Stimulated activated CD4-positive, alpha-beta T cell treated with anti-CD3 and anti-CD28 coated beads, TNF-alpha, amount 100 ng/mL, for 48 hours (primary cell): Measurements from ENCODE around the gene AKR1E2.
"Not testable (repeated sequence)": the region's sequence is repeated elsewhere in the genome, so short reads cannot be mapped to it uniquely, and the experiment has no call there.

Source experiments
- DNase-seq, 3 donors: peaks; one replicate each; pipeline ENCODE4 v3.0.0-alpha.2; 2020; ENCODE audit warnings: low read depth in 3 of 3

The AKR1E2 gene

DNA sequence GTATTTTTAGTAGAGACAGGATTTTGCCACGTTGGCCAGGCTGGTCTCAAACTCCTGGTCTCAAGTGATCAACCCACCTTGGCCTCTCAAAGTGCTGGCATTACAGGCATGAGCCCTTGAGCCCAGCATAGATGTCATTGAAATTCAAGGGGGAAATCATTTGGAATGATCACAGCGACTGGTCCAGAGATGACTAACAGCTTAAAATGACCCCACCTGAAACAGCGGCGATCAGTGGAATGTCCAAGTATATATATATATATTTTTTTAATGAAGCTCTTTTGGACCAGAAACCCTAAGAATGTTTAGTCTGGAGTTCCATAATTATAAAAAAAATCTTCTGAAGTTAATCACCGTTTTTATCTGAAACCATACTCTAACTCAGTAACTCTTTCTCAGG is 12.5 kb upstream of the AKR1E2 start:
- DNase-seq: no peak

DNA sequence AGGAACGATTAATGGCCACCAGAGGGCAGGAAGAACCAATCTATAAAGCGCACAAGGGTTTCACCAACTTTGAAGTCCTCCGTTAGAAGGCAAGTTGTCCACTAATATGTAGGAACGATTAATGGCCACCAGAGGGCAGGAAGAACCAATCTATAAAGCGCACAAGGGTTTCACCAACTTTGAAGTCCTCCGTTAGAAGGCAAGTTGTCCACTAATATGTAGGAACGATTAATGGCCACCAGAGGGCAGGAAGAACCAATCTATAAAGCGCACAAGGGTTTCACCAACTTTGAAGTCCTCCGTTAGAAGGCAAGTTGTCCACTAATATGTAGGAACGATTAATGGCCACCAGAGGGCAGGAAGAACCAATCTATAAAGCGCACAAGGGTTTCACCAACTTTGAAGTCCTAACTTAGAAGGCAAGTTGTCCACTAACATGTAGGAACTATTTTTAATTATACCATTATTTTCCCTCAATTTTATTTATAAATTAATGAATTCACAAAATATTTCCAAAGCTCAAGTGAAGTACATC is 10.3 kb upstream of the AKR1E2 start:
- DNase-seq: not testable (repeated sequence)

DNA sequence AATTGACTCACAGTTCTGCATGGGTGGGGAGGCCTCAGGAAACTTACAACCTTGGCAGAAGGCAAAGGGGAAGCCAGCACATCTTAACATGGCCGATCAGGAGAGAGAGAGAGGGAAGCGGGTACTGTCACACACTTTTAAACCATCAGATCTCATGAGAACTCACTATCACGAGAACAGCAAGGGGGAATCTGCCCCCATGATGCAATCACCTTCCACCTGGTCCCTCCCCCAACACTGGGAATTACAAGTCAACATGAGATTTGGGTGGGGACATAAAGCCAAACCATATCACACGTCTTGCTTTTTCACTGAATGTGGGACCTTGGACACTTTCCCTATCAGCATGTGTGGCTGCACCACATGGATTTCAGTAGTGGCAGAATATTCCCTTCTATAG is 9.0 kb upstream of the AKR1E2 start:
- no peak for DNase-seq

DNA sequence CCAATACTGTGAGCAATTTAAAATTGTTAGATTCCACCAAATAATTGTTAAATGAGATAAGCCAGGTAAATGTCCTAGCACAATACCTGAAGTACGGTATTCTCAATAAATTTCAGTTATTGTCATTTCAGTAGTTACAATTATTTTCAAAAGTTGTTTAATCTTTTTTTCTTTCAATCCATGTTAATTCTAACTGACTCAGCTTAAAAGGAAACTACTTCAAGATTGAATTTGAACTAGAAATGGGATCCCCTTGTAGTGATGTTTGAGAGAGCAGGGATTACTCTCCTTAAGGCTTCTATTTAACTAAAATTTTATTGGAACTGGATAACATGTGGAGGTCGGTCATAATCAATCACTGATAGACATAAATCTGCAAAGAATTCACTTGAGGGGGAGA is 6.9 kb upstream of the AKR1E2 start:
- no peak for DNase-seq

DNA sequence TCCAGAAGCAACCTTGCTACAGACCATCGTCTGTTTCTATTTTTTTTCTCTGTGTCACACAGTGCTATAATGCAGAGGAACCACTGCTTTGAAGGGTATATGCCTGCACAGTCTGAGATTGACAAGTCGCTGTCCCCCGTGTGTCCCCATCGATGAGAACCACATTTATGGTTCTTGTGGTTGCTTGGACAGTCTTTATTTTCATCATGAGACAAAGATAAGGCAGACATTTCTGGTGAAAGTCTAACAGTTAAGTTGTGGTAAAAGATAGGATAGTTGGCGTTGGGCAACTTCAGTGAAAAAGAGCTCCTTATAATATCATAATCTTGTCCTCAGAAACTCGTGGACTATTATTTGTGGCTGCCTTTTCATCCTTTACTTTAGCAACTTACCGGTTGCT is 6.3 kb upstream of the AKR1E2 start:
- no peak for DNase-seq

DNA sequence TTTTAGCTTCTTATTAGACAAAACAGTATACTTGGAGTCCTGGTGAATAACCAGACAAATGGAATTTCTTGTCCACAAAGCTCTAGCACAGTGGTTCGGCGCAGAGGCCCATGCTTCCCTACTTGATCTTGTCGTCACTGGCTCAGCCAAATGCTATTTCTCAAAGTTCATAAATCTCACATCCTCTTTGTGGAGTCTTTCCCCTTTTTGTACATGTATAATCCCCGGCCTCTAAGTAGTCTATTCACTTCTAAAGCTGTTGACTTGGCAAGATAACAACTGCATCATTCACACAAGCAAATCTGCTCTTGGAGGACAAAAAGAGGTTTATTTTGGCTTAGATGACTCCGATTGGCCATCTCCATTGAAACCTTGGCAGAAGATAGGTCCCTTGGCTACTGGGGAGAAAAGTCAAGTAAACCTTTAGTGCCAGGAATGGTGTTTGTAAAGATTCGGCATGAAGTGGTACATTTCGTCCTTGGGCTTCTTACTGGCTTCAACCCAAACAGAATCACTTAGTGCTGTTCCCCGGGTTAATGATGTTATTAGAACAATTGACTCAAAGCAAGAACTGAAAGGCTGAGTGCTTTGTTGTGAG is 5.1 kb upstream of the AKR1E2 start:
- no peak for DNase-seq

DNA sequence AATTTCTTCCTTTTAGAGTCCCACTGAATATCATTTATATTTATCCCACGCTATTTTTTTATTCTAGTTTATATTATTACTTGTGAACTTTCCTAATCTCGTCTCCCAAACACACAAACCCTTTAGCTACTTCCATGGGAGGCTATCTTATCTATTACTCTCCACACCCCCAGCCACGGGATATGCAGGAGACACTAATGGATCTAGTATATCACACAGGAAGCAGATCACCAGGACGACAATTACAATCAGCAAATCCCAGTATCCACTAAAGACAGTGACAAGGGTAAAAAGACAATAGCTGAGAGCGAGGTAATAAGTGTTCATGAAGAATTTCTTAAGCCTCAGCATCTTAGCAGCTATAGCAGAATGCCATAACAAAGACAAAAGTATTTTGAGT is 3.8 kb upstream of the AKR1E2 start:
- no peak for DNase-seq

DNA sequence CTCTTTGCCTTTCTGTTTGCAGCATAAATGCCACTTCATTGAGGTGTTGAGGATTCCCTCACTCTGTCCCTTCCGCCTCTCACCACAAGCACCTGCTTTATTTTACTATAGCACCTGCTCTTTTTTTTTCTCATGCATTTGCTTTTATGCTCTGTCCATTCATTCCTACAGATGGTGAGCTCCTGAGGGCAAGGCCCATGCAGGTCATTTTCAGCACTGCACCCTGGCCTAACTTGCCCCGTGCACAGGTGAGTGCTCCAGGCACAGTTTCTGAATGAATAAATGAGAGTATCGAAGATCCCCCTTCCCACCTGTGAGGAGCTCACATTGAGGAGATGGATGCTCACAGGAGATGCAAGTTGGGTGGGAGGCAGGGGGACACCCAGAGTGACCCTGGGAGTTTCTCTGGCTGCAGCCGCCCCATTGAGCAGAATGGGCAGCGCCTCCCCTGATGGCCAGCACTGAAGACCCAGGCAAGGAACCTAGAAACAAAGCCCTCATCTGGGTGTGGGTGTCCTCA is 1.2 kb upstream of the AKR1E2 start:
- DNase-seq: no peak

DNA sequence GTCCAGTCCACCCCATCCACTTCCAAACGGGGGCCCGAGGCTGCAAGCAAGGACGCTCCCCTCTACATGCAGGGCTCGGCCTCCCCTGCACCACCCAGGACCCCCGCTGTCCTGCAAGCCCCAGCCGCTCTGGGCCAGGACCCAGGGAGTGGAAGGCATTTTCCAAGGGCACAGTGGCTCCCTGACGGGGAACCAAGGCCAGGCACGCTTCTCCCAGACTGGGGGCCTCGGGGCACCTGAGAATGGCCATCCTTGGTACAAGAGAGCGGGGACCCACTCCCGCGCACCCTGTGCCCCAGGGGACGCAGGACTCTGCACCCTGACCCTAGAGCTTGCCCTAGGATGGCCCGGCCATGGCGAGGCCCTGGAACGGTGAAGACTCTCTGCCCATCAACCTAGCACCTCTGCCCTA is 545 bp upstream of the AKR1E2 start:
- DNase-seq: no peak

DNA sequence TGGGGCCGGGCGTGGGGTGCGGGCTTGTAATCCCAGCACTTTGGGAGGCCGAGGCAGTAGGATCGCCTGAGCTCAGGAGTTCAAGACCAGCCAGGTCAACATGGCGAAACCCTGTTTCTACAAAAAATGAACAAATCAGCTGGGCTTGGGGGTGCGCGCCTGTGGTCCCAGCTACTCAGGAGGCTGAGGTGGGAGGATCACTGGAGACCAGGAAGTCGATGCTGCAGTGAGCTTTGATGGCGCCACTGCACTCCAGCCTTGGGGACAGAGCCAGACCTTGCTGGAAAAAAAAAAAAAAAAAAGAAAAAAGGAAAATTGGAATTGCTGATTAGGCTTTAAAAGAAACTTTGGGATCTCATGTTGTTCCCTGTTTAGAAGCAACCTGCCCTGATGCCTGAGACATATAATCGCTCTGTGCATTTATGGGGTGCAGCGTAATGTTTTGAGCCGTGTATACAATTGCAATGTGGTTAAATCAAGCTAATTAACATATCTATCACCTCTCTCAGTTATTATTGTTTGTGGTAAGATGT is 851 bp downstream of the AKR1E2 start:
- DNase-seq: no peak

DNA sequence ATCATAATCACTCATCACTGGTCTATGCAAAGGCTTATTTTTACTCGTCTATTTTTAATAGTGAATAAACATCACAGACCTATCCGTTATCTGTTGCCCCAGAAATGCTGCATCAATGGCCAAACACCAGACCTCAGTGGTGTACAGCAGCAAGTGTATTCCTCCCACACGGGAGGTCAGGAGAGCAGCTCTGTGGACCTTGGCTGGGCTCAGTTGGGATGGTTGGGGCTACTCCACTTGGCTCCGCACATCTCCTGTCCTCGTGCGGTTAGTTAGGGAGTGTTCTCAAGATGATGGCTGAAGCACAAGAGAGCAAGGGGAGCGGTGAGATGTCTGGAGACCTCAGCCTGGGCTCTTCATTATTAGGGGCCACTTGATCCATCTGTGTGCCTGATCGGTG is 2.0 kb downstream of the AKR1E2 start:
- no peak for DNase-seq

DNA sequence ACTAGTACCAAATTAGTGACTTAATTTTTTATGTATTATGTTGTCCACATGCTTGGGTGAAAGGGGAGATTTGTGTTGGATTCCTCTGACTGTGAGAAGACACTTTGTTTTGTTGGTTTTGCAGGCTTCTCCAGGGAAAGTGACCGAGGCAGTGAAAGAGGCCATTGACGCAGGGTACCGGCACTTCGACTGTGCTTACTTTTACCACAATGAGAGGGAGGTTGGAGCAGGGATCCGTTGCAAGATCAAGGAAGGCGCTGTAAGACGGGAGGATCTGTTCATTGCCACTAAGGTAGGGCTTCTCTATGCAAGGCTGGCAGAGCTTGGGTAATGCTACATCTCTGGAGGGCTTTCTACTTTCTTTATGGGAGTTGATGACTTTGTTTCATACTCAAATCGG is 4.5 kb downstream of the AKR1E2 start:
- no peak for DNase-seq

DNA sequence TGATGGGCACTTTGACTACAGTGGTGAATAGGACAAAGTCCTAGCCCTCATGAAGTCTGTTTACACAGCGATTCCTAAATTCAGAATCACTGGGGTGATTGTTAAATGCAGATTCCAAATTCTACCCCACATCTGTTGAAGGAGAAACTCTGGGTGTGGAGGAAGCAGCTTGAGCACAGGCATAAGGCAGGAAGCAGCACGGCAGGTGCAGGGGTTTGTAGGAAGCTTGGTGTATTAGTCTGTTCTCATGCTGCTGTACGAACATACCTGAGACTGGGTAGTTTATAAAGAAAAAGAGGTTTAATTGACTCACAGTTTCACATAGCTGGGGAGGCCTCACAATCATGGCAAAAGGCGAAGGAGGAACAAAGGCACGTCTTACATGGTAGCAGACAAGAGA is 5.1 kb downstream of the AKR1E2 start:
- DNase-seq: no peak

DNA sequence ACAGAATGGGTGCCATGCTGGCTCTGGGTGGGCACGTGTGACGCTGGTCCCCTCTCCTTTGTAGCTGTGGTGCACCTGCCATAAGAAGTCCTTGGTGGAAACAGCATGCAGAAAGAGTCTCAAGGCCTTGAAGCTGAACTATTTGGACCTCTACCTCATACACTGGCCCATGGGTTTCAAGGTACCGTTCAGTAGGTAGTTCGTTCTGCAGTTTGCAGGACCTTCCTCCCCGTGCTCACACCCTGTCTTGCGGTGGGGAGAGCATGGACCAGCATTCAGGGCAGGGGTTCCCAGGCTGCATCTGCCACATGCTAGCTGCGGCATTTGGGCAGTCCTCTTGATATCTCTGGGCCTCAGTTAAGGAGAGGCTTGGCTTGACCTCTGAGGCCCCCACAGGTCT is 7.3 kb downstream of the AKR1E2 start:
- DNase-seq: no peak

DNA sequence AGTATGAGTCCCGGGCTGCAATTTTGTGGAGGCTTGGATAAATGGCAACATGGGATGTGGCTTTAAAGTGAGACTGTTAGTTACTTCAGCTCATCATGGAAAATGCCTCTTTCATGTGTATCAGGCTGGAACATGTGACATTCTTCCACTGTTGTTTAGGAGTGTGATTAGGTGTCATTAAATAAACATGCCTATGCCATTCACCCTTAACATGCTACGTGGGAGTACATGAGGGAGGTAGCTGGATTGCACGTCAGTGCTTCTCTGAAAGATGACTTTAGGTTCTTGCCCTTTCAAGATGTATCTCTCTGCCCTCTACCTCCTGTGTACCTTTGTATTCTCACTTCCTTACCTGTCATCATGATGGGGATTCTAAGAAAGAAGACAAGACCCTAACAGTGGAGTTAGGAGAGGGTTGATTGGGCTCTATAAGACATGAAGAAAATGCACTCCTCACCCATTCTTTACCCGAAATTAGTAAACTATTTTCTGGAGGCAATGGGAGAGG is 8.9 kb downstream of the AKR1E2 start:
- DNase-seq: no peak

DNA sequence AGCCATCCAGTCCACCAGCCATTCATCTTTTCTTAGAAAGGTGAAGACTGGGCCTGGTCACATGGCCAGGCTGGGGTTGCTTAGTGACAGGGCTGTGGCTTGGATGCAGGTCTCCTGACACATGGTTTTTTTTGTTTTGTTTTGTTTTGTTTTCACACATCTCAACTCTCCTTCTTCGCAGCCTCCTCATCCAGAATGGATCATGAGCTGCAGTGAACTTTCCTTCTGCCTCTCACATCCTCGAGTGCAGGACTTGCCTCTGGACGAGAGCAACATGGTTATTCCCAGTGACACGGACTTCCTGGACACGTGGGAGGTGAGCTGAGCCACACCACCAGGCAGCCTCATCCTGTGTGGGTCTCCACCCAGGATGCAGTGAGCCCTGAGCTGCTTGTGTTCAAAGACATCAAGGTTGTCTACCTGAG is 9.5 kb downstream of the AKR1E2 start:
- DNase-seq: no peak

DNA sequence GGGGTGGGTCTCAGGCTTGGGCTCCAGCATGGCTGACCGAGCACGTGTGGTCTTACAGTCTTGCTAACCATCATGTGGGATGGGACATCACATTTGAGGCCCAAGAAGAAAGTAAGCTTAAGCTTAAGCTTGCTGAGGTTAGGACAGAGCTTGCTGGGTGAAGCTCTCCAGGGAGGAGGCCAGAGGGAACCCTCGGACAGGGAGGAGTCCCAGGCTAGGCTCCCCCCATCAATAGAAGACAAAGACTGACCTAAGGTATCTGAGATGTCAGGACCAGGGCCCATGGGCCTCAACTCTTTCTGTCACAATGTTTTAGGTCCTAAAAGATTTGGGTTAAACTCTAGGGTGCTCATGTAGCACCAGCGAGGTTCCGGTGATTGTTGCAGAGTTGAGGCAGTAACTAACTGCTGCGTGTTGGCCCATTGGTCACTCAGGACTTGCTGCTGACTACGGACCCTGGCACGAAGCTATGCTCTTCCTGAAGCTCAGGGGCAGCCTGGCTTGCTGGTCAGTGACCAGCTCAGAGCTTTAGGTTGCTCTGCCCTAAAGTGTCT is 10.5 kb downstream of the AKR1E2 start:
- DNase-seq: no peak

DNA sequence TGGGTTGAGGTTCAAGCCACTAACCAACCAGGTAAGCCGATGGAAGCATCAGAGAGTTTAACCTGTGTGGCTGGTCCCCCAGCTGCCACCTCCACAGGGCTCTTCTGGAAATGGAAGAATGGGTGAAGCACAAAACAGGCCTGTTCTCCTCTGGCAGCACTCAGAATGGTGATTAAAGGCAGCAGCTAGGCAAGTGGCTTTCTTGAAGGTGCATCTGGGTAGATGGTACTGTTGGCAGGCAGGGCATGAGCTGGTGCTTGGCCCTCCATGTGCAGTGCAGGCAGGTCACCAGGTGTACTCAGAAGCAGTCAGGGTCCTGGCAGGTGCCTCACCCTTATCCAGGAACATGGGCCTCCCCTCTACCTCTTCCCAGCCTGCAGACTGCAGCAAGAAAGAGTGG is 11.5 kb downstream of the AKR1E2 start:
- DNase-seq: no peak

DNA sequence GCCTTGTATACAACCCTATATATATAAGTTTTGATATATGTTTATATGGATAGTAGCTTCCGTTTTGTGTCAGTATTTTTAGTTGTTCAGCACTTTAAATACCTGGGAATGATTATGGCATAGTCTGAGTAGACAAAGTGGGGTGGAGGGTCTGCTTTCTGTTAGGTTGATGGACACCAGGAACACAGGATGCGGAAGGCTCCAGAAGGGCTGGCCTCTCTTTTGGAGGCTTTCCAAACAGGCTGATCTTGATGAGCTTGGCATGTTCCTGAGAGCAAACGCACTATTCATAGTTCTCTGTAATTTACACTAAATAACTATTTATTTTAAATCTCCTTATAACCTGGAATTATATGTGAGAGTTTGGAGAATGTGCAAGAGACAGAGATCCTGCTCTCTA is 12.7 kb downstream of the AKR1E2 start:
- DNase-seq: no peak

DNA sequence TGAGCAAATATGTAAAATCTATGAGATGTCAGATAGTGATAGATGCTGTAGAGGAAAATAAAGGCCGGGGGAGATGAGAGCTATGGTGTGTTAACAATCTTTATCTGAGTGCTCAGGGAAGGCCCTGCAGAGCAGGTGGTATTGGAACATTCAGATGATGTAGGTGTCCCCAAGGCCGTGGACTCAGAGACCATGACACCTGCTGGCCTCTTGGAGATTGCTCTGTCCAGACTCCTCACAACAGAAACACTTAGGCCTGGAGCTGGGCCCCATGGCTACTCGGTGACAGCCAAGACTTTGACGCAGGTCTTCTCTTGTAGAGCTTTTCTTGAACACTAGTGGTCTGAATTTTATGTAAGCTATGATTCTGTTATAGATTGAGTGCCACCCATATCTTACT is 13.3 kb downstream of the AKR1E2 start:
- DNase-seq: no peak

DNA sequence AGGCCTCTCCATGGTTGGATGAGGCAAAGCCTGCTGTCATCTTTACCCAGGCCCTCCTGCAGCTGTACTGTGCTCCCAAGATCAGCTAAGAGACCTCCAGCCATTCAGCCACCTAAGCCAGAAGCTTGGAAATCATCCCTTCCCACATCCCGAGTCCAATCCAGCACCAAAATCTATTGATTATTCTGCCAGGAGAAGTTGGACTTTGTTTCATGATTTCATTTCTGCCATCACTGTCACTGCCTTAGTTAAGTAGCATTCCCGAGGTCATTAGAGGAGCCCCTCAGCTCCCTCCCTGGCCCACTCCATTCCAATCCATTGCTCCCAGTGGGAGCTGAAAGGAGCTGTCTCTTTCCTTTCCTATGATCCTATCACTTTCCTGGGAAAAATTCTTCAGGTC is 14.1 kb downstream of the AKR1E2 start:
- DNase-seq: no peak

DNA sequence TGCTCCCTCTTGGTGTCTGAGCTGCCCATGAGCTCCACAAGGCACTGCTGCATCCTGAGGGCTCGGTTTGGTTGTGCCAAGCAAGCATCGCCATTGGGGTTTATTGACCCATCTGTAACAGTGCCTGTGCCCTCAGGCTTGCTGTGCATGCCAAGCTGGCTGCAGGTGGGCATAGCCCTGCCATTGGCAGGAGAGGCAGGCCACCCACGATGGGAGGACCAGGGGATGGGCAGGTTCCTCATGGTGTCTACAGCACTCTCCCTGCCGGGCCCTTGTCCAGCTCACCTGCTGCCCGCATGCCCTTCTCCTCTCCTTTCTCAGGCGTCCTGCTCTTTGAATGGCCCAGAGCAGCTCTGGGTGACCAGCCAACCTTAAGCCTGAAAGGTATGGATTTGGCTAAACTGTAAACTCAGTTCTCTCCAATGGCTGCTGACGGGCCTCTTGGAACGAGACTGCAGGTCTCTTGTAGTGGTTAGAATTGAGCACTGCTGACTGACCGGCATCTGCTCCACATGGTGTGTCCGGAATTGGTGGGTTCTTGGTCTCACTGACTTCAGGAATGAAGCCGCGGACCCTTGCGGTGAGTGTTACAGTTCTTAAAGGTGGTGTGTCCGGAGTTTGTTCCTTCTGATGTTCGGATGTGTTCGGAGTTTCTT is 17.6 kb downstream of the AKR1E2 start:
- no peak for DNase-seq

DNA sequence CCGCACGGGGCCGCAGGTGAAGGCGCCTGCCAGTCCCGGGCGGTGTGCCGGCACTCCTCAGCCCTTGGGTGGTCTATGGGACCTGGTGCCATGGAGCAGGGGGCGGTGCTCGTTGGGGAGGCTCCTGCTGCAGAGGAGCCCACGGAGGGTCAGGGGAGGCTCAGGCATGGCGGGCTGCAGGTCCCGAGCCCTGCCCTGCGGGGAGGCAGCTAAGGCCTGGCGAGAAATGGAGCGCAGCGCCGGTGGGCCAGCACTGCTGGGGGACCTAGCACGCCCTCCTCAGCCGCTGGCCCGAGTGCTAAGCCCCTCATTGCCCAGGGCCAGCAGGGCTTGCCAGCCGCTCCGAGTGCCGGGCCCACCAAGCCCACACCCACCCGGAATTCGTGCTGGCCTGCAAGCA is 18.9 kb downstream of the AKR1E2 start:
- DNase-seq: no peak
